GM04503 (cell line): Measurements from ENCODE around the gene ALDH2.
"Not testable (repeated sequence)": the region's sequence is repeated elsewhere in the genome, so short reads cannot be mapped to it uniquely, and the experiment has no call there.

Source experiments
- DNase-seq: peaks from one replicate; pipeline ENCODE4 v3.0.0-alpha.2; 2012; ENCODE audit warnings: low read depth

Gene ALDH2

GRCh38 chr12:111766608-111767361 lies at the start of gene ALDH2:
TSS of gene ALDH2 (plus strand) at chr12:111766933. CDS start at chr12:111766983, 50 bp downstream.
- DNase-seq = no peak

- DNase-seq = not testable (repeated sequence)
Measured at GRCh38 chr12:111719316-111719715, 47.4 kb upstream of the ALDH2 start.

- DNase-seq = no peak
Measured at GRCh38 chr12:111720457-111720856, 46.3 kb upstream of the ALDH2 start.

GRCh38 chr12:111723646-111724360 lies 42.9 kb upstream of the ALDH2 start:
- not testable (repeated sequence) for DNase-seq

- DNase-seq = no peak
Measured at GRCh38 chr12:111728795-111729194, 37.9 kb upstream of the ALDH2 start.

- DNase-seq = no peak
Measured at GRCh38 chr12:111730420-111730819, 36.3 kb upstream of the ALDH2 start.

GRCh38 chr12:111732786-111733185 lies 33.9 kb upstream of the ALDH2 start:
- no peak for DNase-seq

- no peak for DNase-seq
Measured at GRCh38 chr12:111733340-111733915, 33.3 kb upstream of the ALDH2 start.

- DNase-seq = not testable (repeated sequence)
Measured at GRCh38 chr12:111739524-111739923, 27.2 kb upstream of the ALDH2 start.

- DNase-seq = no peak
Measured at GRCh38 chr12:111741235-111741812, 25.4 kb upstream of the ALDH2 start.

- DNase-seq = no peak
Measured at GRCh38 chr12:111745211-111745610, 21.5 kb upstream of the ALDH2 start.

GRCh38 chr12:111747333-111747732 lies 19.4 kb upstream of the ALDH2 start:
- no peak for DNase-seq

GRCh38 chr12:111748151-111748672 lies 18.5 kb upstream of the ALDH2 start:
- DNase-seq = no peak

GRCh38 chr12:111748867-111749266 lies 17.9 kb upstream of the ALDH2 start:
- DNase-seq = no peak

GRCh38 chr12:111749391-111749790 lies 17.3 kb upstream of the ALDH2 start:
- no peak for DNase-seq

GRCh38 chr12:111753144-111753881 lies 13.4 kb upstream of the ALDH2 start:
- no peak for DNase-seq

- no peak for DNase-seq
Measured at GRCh38 chr12:111754671-111755070, 12.1 kb upstream of the ALDH2 start.

- DNase-seq = no peak
Measured at GRCh38 chr12:111756196-111756595, 10.5 kb upstream of the ALDH2 start.

GRCh38 chr12:111756681-111757080 lies 10.1 kb upstream of the ALDH2 start:
- DNase-seq = no peak

- DNase-seq = no peak
Measured at GRCh38 chr12:111757361-111758119, 9.2 kb upstream of the ALDH2 start.

GRCh38 chr12:111758120-111758561 lies 8.6 kb upstream of the ALDH2 start:
- DNase-seq = no peak
